HG03196 (cell line): Measurements from ENCODE around the gene XKR8.

Experiments
- ATAC-seq: cut with Tn5 transposase; IDR thresholded peaks from one replicate; pipeline ENCODE4 v1.9.1; 2021; ENCODE audit not compliant: unreplicated experiment

The XKR8 gene

DNA sequence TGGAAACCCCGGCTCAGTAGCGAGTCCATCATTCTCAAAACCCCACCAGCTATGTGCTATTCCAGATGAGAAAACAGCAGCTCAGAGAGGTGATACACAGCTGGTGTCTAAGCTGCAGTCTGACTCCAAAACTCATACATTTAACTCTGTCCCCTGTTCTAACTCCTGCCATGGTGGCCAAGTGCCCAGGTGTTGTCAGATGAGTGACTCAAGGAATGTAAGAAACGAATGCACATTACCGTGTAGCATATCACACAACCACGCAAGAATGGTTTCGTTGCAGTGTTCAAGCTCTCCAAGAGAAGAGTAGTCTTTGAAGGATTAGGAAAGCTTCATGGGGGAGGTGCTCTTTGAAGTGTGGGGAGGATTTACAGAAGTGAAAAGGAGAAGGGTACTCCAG, 4.7 kb upstream of the XKR8 start:
- no peak for ATAC-seq

DNA sequence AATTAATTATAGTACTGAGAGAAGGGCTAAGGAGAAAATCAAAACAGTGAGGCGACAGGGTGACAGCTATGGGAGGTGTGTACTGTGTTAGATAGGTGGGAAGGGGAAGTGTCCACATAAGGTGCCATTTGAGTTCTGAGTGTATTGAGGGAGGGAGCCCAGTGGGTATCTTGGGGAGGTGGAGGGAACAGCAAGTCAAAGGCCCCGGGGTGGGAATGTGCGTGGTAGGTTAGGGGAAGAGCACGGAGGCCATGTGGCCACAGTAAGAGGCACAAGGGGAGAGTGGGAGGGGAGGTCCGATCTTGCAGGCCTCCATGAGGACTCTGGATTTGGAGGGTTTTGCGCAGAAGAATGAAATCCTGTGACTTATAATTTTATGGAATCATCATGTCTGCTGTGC, 3.0 kb upstream of the XKR8 start:
- no peak for ATAC-seq

GRCh38 chr1:27957655-27958054, 2.1 kb upstream of the XKR8 start:
- no peak for ATAC-seq

DNA sequence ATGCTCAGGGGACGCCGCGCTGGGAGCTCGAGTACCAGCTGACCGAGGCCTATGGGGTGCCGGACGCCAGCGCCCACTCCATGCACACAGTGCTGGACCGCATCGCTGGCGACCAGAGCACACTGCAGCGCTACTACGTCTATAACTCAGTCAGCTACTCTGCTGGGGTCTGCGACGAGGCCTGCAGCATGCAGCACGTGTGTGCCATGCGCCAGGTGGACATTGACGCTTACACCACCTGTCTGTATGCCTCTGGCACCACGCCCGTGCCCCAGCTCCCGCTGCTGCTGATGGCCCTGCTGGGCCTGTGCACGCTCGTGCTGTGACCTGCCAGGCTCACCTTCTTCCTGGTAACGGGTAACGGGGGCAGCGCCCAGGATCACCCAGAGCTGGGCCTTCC, 1.3 kb upstream of the XKR8 start:
- ATAC-seq: no peak

- no peak for ATAC-seq
These were observed 1.2 kb downstream of the XKR8 start for GRCh38 chr1:27960762-27961645.

DNA sequence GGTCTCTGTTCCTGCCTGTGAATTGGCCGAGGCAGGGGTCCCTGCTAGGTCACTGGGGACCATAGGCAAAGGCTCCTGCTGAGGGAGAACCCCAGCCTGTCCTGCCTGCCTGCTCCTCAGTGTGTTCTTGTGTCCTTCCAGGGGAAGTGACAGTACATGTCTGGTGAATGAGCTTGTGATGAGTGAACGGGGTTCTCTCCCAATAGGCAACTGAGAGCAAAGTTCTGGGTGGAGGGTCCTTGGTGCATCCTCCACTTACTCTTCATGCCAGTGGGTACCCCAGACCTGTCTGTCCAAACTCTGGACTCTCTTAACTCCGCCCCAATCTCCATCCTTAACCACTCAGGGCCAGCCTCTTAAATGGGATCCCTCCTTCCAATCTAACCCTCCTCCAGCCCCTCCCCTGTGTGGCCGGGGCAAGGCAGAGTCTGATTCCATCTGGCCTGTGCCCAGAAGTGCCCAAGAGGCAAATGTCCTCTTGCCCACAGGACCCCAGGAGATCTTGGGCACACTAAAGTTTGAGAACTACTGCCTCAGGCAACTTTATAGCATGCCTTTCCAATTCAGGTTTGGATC, 2.0 kb downstream of the XKR8 start:
- ATAC-seq: no peak

DNA sequence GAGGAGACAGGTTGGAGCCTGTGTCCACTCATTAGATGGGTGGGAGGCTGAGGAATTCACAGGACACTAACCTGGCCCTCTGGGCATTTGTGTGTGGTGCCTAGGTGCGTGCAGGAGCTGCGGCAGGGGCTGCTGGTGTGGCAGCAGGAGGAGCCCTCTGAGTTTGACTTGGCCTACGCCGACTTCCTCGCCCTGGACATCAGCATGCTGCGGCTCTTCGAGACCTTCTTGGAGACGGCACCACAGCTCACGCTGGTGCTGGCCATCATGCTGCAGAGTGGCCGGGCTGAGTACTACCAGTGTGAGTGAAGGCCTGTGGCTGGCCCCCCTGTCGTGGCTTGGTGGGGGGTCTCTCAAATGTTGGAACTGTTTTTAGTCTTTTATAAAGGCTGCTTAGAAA, 3.6 kb downstream of the XKR8 start:
- no peak for ATAC-seq

GRCh38 chr1:27966402-27967105, 6.8 kb downstream of the XKR8 start:
- ATAC-seq: no peak

- no peak for ATAC-seq
These were observed 7.5 kb downstream of the XKR8 start for GRCh38 chr1:27967106-27967883.

DNA sequence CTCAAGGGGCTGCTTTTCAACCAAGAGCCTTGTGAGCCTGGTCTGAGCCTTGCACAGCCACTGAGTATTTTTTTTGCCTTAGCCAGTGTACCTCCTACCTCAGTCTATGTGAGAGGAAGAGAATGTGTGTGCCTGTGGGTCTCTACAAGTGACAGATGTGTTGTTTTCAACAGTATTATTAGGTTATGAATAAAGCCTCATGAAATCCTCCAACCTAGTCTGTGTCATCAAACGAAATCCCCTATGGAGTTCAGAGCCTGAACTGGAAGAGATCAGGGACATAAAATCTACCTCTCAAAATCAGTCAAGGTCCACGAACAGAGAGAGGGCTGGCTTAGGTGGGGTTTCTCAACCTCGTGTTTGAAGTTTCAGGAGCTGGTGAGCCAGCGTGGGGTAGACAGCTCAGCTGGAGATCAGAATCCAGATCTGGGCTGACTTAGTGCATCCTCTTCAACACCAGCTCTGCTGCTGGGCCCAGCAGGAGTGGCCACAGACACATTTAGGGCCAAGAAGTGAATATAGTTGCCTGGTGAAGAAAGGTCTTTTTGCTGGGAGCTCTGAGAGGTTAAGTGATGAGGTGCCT, 8.2 kb downstream of the XKR8 start:
- no peak for ATAC-seq

DNA sequence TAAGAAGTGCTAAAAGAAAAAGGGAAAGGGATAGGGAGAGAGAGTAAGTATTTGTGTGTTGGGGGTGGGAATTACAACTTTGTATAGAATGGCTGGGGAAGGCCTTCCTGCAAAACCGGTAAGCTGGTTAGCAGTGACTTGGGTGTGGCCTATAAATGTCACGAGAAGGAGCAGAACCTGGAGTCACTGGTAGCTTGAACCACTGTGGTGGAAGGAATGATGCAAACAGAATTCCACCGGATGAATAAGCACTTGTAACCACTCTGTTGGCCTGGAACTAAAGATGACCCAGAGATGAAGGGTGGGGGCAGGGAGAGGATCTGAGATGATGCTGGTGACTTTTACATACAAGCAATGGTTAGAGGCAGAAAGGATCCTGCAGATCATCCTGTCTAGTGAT, 8.9 kb downstream of the XKR8 start:
- ATAC-seq: no peak

DNA sequence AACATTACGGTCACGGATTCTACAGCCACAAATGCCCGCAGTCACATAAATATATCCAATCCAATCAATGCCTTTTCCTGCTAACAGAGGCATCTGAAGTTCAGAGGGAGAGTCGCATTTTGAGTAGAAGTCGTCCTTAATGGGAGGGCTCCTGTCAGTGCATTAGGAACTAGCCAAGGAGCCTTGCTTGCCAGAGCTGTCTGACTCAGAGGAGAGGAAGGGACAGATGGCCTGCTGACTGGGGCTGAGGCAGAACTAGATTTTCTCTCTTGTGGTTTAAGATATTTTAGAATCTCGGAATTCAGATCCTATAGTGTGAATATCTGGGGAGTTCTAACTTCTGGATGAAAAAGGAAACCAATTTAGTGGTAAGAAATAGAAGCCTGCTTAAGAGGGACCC, 10.6 kb downstream of the XKR8 start:
- ATAC-seq: no peak

- ATAC-seq: no peak
These were observed 11.9 kb downstream of the XKR8 start for GRCh38 chr1:27971674-27972073.

DNA sequence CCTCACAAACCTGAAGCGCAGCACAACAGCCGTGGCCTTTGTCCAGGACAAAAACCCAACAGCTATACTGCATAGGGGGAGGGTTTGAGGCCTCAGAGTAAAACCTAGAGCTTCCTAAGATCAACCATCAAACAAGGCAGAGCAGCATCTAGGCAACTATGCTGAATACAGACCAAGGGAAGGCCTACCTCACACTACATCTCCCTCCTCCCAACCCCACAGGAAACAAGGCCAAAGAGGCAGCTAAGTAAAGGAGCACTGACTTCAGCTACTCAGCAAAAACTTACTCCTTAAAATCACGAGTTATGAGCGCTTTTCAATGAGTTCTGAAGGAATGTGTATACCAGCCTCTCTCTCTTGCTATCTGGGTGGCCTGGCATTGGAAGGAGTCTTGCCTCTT, 12.4 kb downstream of the XKR8 start:
- ATAC-seq: no peak

GRCh38 chr1:27973771-27974416, 14.1 kb downstream of the XKR8 start:
- no peak for ATAC-seq

GRCh38 chr1:27974417-27974781, 14.6 kb downstream of the XKR8 start:
- no peak for ATAC-seq

DNA sequence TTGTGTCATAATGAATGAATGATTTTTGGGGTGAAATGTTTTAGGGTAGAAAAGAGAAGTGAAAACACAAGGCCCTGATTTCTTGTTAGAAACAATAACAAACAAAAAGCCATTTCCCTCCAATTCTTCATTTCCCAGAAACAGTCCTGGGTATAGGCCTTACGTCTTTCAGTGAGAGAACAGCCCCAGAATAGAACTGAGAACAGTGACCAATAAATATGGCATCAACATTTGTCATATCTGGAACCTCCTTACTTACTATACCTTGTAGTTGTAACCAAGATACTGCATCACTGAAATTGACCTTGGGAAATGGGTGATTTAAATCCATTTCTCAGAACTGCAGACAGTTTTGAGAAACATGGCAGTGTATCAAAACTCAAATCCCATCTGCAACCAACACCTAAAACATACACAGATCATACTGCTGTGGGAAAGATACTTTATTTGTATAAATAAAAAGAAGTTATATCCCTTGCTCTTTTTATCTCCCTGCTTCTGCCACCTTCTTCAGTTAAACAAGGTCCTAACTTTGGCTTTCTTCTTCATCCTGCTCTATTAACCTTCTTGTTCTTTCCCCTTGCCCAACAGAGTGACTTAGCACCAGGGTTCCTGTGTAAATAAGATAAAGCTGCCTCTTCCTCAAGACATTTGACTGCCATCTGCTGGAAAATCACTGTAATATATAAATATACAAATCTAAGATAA, 19.5 kb downstream of the XKR8 start:
- no peak for ATAC-seq

DNA sequence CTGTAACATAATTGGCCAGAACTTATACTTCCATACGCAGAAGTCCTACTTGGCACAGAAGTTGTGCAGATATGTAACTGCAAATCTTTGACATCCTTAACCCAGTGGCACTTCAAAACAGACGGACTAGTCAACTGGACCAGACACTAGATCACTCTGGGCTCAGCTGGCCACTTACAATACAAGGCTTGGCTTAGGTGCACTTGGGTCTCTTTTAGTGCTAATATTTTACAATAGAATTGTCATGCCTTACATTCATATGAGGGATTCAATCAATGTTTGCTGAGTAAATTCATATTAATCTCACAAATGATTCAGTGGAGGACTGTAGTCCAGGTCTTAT, 20.1 kb downstream of the XKR8 start:
- ATAC-seq: no peak

- ATAC-seq: no peak
These were observed 20.6 kb downstream of the XKR8 start for GRCh38 chr1:27980216-27980845.

DNA sequence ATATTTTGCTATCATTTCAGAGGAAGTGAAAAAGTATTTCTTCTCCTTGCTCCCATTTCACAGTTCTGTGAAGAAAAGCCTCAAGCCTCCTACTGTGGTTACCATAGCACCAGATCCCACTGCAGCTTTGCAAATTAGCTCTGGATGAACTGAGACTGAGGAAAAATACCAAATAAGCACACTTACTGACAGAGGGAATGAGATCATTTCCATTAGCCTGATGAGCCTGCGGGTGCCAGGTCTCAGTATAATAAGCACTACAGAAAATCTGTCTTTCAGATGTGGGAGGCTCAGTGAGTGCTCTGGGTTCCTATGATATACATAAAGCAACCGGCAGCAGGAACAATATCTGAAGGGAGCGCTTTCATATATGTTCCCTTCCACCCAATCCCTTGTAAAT, 21.4 kb downstream of the XKR8 start:
- ATAC-seq: no peak
